ENCODE measurements around the gene THBS3. TPM values are rescaled to one million over a fixed set of nuclear protein-coding genes. Genes with fewer than 3 reads are reported as not detected.

Gene THBS3
- total and polyA plus RNA-seq, 9 of the 15 experiments (the other 6 are each of a cell fraction or from before 2014, with no cell fraction given) = 0.59 to 8.3 (median 3.2) TPM

DNA sequence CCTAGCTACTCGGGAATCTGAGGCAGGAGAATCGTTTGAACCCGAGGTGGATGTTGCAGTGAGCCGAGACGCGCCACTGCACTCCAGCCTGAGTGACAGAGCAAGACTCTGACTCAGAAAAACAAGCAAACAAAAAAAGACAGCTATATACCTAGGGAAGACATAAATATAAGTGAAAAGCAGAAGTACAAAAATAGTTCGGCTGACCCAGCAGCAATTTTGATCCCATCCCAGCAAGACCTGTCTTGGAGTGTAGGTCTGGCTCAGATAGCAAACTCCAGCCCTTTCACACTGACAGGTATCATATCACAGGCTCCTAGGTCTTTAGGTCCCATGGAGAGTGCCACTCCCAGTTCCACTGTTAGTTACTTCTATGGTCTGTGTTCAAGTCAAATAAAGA is 15.3 kb upstream of the THBS3 start (continued):
- TF ChIP-seq, protein P1, sequence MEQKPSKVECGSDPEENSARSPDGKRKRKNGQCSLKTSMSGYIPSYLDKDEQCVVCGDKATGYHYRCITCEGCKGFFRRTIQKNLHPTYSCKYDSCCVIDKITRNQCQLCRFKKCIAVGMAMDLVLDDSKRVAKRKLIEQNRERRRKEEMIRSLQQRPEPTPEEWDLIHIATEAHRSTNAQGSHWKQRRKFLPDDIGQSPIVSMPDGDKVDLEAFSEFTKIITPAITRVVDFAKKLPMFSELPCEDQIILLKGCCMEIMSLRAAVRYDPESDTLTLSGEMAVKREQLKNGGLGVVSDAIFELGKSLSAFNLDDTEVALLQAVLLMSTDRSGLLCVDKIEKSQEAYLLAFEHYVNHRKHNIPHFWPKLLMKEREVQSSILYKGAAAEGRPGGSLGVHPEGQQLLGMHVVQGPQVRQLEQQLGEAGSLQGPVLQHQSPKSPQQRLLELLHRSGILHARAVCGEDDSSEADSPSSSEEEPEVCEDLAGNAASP (IDR thresholded peaks at IDR 0.05) = no peak
- TF ChIP-seq, protein P2, sequence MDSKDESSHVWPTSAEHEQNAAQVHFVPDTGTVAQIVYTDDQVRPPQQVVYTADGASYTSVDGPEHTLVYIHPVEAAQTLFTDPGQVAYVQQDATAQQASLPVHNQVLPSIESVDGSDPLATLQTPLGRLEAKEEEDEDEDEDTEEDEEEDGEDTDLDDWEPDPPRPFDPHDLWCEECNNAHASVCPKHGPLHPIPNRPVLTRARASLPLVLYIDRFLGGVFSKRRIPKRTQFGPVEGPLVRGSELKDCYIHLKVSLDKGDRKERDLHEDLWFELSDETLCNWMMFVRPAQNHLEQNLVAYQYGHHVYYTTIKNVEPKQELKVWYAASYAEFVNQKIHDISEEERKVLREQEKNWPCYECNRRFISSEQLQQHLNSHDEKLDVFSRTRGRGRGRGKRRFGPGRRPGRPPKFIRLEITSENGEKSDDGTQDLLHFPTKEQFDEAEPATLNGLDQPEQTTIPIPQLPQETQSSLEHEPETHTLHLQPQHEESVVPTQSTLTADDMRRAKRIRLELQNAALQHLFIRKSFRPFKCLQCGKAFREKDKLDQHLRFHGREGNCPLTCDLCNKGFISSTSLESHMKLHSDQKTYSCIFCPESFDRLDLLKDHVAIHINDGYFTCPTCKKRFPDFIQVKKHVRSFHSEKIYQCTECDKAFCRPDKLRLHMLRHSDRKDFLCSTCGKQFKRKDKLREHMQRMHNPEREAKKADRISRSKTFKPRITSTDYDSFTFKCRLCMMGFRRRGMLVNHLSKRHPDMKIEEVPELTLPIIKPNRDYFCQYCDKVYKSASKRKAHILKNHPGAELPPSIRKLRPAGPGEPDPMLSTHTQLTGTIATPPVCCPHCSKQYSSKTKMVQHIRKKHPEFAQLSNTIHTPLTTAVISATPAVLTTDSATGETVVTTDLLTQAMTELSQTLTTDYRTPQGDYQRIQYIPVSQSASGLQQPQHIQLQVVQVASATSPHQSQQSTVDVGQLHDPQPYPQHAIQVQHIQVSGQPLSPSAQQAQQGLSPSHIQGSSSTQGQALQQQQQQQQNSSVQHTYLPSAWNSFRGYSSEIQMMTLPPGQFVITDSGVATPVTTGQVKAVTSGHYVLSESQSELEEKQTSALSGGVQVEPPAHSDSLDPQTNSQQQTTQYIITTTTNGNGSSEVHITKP (IDR thresholded peaks at IDR 0.05; ENCODE audit: partially characterized antibody) = no peak
- TF ChIP-seq, protein P3, sequence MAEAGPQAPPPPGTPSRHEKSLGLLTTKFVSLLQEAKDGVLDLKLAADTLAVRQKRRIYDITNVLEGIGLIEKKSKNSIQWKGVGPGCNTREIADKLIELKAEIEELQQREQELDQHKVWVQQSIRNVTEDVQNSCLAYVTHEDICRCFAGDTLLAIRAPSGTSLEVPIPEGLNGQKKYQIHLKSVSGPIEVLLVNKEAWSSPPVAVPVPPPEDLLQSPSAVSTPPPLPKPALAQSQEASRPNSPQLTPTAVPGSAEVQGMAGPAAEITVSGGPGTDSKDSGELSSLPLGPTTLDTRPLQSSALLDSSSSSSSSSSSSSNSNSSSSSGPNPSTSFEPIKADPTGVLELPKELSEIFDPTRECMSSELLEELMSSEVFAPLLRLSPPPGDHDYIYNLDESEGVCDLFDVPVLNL (CRISPR knock-in tag; IDR thresholded peaks at IDR 0.05; ENCODE audit: low read depth) = no peak
- peak in 1 of 2 experiments; percentile 62; a peak in 1 of 4 replicates for TF ChIP-seq TBL1XR1 (IDR thresholded peaks at IDR 0.05; ENCODE audit: low read length in 2 of 2)
- TF ChIP-seq ZNF507 (tag; conservative IDR thresholded peaks at IDR 0.05) = no peak
- no peak for TF ChIP-seq STAT5A (IDR thresholded peaks at IDR 0.05; ENCODE audit: borderline replicate concordance, low read length)
- no peak for TF ChIP-seq DMBX1 (CRISPR knock-in tag; IDR thresholded peaks at IDR 0.05; ENCODE audit: borderline replicate concordance)
- no peak for TF ChIP-seq TAF7 (tag; IDR thresholded peaks at IDR 0.05)
- no peak for TF ChIP-seq RBFOX2 (IDR thresholded peaks at IDR 0.05; ENCODE audit: low read depth, low read length)
- TF ChIP-seq CAMTA2 (CRISPR knock-in tag; conservative IDR thresholded peaks at IDR 0.05) = no peak
- no peak for TF ChIP-seq CHD1 (IDR thresholded peaks at IDR 0.05; ENCODE audit: low read length)
- TF ChIP-seq ZNF140 (CRISPR knock-in tag; IDR thresholded peaks at IDR 0.05) = no peak
- TF ChIP-seq PTBP1 (IDR thresholded peaks at IDR 0.05; ENCODE audit: low read depth, low read length) = no peak
- TF ChIP-seq, protein P4, sequence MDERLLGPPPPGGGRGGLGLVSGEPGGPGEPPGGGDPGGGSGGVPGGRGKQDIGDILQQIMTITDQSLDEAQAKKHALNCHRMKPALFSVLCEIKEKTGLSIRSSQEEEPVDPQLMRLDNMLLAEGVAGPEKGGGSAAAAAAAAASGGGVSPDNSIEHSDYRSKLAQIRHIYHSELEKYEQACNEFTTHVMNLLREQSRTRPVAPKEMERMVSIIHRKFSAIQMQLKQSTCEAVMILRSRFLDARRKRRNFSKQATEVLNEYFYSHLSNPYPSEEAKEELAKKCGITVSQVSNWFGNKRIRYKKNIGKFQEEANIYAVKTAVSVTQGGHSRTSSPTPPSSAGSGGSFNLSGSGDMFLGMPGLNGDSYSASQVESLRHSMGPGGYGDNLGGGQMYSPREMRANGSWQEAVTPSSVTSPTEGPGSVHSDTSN (CRISPR knock-in tag; IDR thresholded peaks at IDR 0.05; ENCODE audit: low read depth) = no peak
- TF ChIP-seq, protein P4 (tag; conservative IDR thresholded peaks at IDR 0.05; ENCODE audit: low read depth) = peak; percentile 53; the same call in 1 of the 2 replicates
- TF ChIP-seq FOXA3 (CRISPR knock-in tag; conservative IDR thresholded peaks at IDR 0.05 in 1 of 2, IDR thresholded peaks at IDR 0.05 in 1 of 2) = no peak
- TF ChIP-seq, protein P5, sequence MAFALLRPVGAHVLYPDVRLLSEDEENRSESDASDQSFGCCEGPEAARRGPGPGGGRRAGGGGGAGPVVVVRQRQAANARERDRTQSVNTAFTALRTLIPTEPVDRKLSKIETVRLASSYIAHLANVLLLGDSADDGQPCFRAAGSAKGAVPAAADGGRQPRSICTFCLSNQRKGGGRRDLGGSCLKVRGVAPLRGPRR (CRISPR knock-in tag; IDR thresholded peaks at IDR 0.05) = no peak
- TF ChIP-seq POLR2G (IDR thresholded peaks at IDR 0.05; ENCODE audit: low read depth, low read length) = no peak
- TF ChIP-seq ZNF121 (CRISPR knock-in tag; conservative IDR thresholded peaks at IDR 0.05) = no peak
- no peak for TF ChIP-seq NONO (IDR thresholded peaks at IDR 0.05; ENCODE audit: low read depth in 2 of 2, low read length in 1 of 2)
